AG04450 (cell line): ENCODE results near the gene ADAM8. TPM values are rescaled to one million over a fixed set of nuclear protein-coding genes. Genes with fewer than 3 reads are reported as not detected.

Experiments
- CTCF ChIA-PET: fragments of 300-600, 350-600 bp; formaldehyde crosslinking; extraction: SDS; loops from one replicate; lab custom pipeline; 2022; ENCODE audit warnings: antibody characterized with exemption, inconsistent platforms; lab: Charles Lee
- POLR2A ChIA-PET: fragments of 350-600 bp; formaldehyde crosslinking; extraction: SDS; loops from one replicate; lab custom pipeline; 2021; ENCODE audit warnings: antibody characterized with exemption, inconsistent platforms; lab: Yijun Ruan, JAX
- DNase-seq: peaks from one replicate; pipeline ENCODE4 v3.0.0-alpha.2; 2011; ENCODE audit warnings: low read depth, low spot score
- H3K27ac ChIP-seq: one replicate; pipeline ENCODE4 v1.5.1; 2012; ENCODE audit warnings: low read depth, low read length, control low read depth
- H3K27me3 ChIP-seq: one replicate; pipeline ENCODE4 v1.6.0; 2012; ENCODE audit warnings: low read length; ENCODE audit not compliant: control insufficient read depth, insufficient read depth
- H3K4me3 ChIP-seq: 2 replicates; pipeline ENCODE4 v1.5.1; 2011; ENCODE audit warnings: mild to moderate bottlenecking, low read depth, low read length, control low read depth
- H3K9me3 ChIP-seq: 2 replicates; pipeline ENCODE4 v1.5.1; 2012; ENCODE audit warnings: low read length; ENCODE audit not compliant: control insufficient read depth, insufficient read depth
- CTCF ChIP-seq: IDR thresholded peaks from 2 replicates; pipeline ENCODE4 v1.5.1; 2011; ENCODE audit warnings: low read depth, low read length, control low read depth, inconsistent platforms
- polyA plus RNA-seq: library from polyadenylated mRNA; depleted of rRNA; stranded (reverse); fragments of >200 nt; gene quantifications from 2 replicates; pipeline ENCODE4 v1.2.3, GENCODE V29; 2011

The ADAM8 gene
- polyA plus RNA-seq, 1 experiment, result 0.25 TPM

GRCh38 chr10:133270773-133271297 lies 5.8 kb downstream of the ADAM8 start:
- H3K27me3 ChIP-seq, result peaks cover 8% of the 10 kb centered on the region
- CTCF ChIA-PET, result no interaction called here

GRCh38 chr10:133270204-133270603 lies 6.5 kb downstream of the ADAM8 start:
- TF ChIP-seq CTCF, result no peak
- POLR2A ChIA-PET, result no interaction called here
- CTCF ChIA-PET, result no interaction called here
- Histone ChIP-seq H3K27ac (no peak overlapping the region), H3K4me3 (no peak overlapping the region), H3K9me3 (no peaks in the 10 kb centered on the region; the same call in 1 of the 2 replicates), H3K27me3 (peaks cover 6% of the 10 kb centered on the region)
- DNase-seq, result no peak

More at GRCh38 chr10:133270773-133271297, 5.8 kb downstream of the ADAM8 start:
- no peaks in the 10 kb centered on the region; the same call in 1 of the 2 replicates for H3K9me3 ChIP-seq
- POLR2A ChIA-PET, result no interaction called here
- H3K4me3 ChIP-seq, result no peak overlapping the region
- DNase-seq, result no peak
- no peak for TF ChIP-seq CTCF
- H3K27ac ChIP-seq, result no peak overlapping the region

- ChIA-PET POLR2A (no interaction called here), CTCF (no interaction called here)
- Histone ChIP-seq H3K9me3 (no peaks in the 10 kb centered on the region; the same call in 1 of the 2 replicates), H3K4me3 (no peak overlapping the region), H3K27me3 (no peaks in the 10 kb centered on the region), H3K27ac (no peak overlapping the region)
- no peak for DNase-seq
- no peak for TF ChIP-seq CTCF
Measured at GRCh38 chr10:133269367-133269766, 7.3 kb downstream of the ADAM8 start.

GRCh38 chr10:133268532-133268931 lies 8.1 kb downstream of the ADAM8 start:
- CTCF ChIA-PET, result no interaction called here
- no peak for TF ChIP-seq CTCF
- POLR2A ChIA-PET, result no interaction called here
- Histone ChIP-seq H3K27me3 (no peaks in the 10 kb centered on the region), H3K4me3 (no peak overlapping the region), H3K9me3 (no peaks in the 10 kb centered on the region; the same call in 1 of the 2 replicates), H3K27ac (no peak overlapping the region)
- no peak for DNase-seq

- DNase-seq, result no peak
- H3K27ac ChIP-seq, result no peak overlapping the region
- H3K27me3 ChIP-seq, result no peaks in the 10 kb centered on the region
- TF ChIP-seq CTCF, result no peak
- H3K4me3 ChIP-seq, result no peak overlapping the region
- ChIA-PET POLR2A (no interaction called here), CTCF (interaction anchor here (0.7 kb wide), 1 partner anchor 62 kb away, joined by 3 read pairs; no protein-coding TSS in a partner anchor)
- H3K9me3 ChIP-seq, result no peaks in the 10 kb centered on the region; the same call in 1 of the 2 replicates
Measured at GRCh38 chr10:133267829-133268228, 8.8 kb downstream of the ADAM8 start.
